Measurements from ENCODE around the gene PCDHB6.

DNA sequence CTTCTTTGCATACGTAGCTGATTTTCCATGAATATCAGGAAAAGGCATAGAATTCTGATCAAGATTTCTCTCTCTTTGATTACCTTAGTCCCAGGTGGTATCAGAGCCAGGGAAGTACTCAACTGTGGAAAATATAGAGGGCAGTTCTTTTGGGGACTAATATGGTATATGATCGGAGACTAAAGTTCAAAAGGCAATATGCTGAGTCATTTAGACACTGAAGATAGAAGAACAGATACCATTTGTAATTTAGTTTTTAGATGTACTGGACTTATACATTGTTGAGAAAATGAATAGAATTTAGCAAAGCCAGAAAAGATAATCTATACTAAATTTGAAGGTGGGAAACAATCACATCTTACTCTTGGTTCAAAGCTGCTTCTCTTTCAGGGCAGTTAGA, 44.5 kb upstream of the PCDHB6 start:
- TF ChIP-seq, protein P1, sequence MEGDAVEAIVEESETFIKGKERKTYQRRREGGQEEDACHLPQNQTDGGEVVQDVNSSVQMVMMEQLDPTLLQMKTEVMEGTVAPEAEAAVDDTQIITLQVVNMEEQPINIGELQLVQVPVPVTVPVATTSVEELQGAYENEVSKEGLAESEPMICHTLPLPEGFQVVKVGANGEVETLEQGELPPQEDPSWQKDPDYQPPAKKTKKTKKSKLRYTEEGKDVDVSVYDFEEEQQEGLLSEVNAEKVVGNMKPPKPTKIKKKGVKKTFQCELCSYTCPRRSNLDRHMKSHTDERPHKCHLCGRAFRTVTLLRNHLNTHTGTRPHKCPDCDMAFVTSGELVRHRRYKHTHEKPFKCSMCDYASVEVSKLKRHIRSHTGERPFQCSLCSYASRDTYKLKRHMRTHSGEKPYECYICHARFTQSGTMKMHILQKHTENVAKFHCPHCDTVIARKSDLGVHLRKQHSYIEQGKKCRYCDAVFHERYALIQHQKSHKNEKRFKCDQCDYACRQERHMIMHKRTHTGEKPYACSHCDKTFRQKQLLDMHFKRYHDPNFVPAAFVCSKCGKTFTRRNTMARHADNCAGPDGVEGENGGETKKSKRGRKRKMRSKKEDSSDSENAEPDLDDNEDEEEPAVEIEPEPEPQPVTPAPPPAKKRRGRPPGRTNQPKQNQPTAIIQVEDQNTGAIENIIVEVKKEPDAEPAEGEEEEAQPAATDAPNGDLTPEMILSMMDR (IDR thresholded peaks at IDR 0.05; ENCODE audit: insufficient read depth, low read length), result no peak
- TF ChIP-seq, protein P2, sequence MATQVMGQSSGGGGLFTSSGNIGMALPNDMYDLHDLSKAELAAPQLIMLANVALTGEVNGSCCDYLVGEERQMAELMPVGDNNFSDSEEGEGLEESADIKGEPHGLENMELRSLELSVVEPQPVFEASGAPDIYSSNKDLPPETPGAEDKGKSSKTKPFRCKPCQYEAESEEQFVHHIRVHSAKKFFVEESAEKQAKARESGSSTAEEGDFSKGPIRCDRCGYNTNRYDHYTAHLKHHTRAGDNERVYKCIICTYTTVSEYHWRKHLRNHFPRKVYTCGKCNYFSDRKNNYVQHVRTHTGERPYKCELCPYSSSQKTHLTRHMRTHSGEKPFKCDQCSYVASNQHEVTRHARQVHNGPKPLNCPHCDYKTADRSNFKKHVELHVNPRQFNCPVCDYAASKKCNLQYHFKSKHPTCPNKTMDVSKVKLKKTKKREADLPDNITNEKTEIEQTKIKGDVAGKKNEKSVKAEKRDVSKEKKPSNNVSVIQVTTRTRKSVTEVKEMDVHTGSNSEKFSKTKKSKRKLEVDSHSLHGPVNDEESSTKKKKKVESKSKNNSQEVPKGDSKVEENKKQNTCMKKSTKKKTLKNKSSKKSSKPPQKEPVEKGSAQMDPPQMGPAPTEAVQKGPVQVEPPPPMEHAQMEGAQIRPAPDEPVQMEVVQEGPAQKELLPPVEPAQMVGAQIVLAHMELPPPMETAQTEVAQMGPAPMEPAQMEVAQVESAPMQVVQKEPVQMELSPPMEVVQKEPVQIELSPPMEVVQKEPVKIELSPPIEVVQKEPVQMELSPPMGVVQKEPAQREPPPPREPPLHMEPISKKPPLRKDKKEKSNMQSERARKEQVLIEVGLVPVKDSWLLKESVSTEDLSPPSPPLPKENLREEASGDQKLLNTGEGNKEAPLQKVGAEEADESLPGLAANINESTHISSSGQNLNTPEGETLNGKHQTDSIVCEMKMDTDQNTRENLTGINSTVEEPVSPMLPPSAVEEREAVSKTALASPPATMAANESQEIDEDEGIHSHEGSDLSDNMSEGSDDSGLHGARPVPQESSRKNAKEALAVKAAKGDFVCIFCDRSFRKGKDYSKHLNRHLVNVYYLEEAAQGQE (IDR thresholded peaks at IDR 0.05; ENCODE audit: insufficient replicate concordance, low read depth), result no peak
